ENCODE measurements around the gene TEX264. TPM values are rescaled to one million over a fixed set of nuclear protein-coding genes. Genes with fewer than 3 reads are reported as not detected.

Gene TEX264
- total RNA-seq, 1 donor from 2014 or later, result 37.6 TPM

GRCh38 chr3:51750878-51751277 lies 79.8 kb downstream of the TEX264 start:
- no peak for DNase-seq

- no peak for DNase-seq
These were observed 80.2 kb downstream of the TEX264 start for GRCh38 chr3:51751287-51751686.

Small RNA genes lying within 50 kb of the gene (small RNA-seq; reads per million reads assigned to genes)
- gene RNA5SP132 (ENCODE audit: low replicate concordance), result 87.9 reads per million, percentile 96 among the genes with 10 or more reads in this experiment

Other genes starting within 250 kb of the TEX264 start
- gene DCAF1, start 171.2 kb upstream of the TEX264 start, total RNA-seq, result 17.6 TPM
- gene RAD54L2, start 132.5 kb upstream of the TEX264 start, total RNA-seq, result 14.6 TPM
- 0.21 TPM for gene GRM2, start 35.8 kb downstream of the TEX264 start, total RNA-seq
- gene IQCF6, start 108.0 kb downstream of the TEX264 start, total RNA-seq, result not detected
- not detected for gene IQCF2, start 190.4 kb downstream of the TEX264 start, total RNA-seq
- not detected for gene IQCF5, start 204.3 kb downstream of the TEX264 start, total RNA-seq
- gene IQCF1, start 232.1 kb downstream of the TEX264 start, total RNA-seq, result not detected